ENCODE measurements around the gene HBM.
"Not testable (repeated sequence)": the region's sequence is repeated elsewhere in the genome, so short reads cannot be mapped to it uniquely, and the experiment has no call there.

HBM gene, protein sequence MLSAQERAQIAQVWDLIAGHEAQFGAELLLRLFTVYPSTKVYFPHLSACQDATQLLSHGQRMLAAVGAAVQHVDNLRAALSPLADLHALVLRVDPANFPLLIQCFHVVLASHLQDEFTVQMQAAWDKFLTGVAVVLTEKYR

GRCh38 chr16:165539-166374, at the start of gene HBM:
Gene HBM, plus strand, starts transcription at chr16:165978. Its CDS starts 20 bp downstream, at chr16:165998.
- no peak for DNase-seq

GRCh38 chr16:116015-116414, 49.8 kb upstream of the HBM start:
- DNase-seq = no peak

- DNase-seq = peak; percentile 85
These were observed 48.1 kb upstream of the HBM start for GRCh38 chr16:117379-118365.

DNA sequence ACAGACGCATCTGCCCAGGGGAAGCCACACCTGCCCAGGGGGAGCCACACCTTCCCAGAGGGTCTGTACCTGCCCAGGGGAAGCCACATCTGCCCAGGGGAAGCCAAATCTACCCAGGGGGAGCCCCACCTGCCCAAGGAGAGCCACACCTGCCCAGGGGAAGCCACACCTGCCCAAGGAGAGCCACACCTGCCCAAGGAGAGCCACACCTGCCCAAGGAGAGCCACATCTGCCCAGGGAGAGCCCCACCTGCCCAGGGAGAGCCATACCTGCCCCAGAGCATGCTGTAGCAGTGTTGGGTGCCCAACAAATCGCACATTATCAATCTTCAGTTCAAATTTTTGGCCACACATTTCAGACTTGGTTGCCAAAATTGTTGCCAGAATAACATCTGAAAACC, 46.9 kb upstream of the HBM start:
- no peak for DNase-seq

- no peak for DNase-seq
These were observed 46.5 kb upstream of the HBM start for GRCh38 chr16:119295-119694.

DNA sequence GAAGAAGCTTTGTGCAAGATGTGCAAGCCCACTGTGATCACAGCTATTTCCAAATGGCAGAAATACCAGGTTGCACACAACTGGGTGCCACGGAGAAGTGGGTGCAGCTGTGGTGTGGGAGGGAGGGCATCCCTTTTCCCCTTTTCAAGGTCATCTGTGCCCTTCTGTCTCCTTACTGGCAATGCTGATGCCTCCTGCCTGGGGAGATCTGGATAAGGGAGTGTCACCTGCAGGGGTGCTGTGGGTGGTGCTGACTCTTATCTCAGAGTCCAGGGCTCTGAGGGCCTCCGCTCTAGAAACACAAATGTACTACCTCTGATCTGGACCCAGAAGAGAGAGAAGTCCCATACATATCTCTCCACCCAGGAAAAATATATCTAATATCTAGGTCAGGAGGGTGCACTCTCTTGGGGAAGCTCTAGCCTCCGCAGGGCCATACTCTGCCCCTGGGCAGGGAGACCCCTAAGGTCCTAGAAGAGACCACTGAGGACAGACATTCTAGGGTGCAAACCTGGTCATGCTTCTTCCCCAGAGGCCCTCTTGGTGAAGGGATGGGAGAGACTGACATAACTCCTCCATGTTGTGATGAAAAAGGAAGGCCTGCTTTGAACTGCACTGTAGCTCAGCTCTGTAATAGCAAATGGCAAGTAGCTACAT, 45.8 kb upstream of the HBM start:
- no peak for DNase-seq

GRCh38 chr16:120756-121155, 45.0 kb upstream of the HBM start:
- DNase-seq = no peak

DNA sequence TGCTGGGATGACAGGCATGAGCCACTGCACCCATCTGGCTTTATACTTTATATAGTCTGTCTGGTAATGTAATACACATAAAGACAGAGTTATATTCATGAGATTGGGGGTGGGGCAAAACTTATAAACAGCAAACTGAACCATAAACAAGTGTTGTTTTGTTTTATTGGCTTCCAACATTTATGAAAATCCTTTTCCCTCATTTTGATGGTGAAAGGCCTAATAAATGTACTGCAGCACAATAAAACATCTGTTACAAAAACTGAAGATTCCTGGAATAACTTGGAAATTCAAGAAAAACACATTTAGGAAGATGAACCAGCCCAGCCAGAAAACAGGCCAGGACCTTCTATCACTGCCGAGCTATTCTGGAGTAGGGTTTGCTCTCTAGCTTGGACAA, 43.4 kb upstream of the HBM start:
- no peak for DNase-seq

DNA sequence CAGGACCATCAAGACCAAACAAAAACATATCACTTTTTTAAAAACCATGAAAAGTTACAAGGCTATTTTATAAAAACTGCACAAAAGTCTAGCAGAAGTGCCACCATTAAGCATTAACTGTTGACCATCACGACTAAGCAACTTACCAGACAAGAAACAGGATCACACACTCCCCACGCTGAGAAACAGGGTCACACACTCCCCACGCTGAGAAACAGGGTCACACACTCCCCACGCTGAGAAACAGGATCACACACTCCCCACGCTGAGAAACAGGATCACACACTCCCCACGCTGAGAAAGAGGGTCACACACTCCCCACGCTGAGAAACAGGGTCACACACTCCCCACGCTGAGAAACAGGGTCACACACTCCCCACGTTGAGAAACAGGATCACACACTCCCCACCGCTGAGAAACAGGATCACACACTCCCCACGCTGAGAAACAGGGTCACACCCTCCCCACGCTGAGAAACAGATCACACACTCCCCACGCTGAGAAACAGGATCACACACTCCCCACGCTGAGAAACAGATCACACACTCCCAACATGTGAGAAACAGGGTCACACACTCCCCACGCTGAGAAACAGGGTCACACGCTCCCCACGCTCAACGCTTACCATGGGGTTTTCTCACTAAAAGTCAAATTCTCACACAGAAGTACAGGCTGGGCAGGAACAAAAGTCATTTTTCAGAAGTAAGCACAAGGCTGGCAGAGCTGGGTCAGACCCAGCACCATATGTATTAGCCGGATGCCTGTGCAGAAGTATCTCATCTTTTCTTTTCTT, 42.0 kb upstream of the HBM start:
- DNase-seq = not testable (repeated sequence)

DNA sequence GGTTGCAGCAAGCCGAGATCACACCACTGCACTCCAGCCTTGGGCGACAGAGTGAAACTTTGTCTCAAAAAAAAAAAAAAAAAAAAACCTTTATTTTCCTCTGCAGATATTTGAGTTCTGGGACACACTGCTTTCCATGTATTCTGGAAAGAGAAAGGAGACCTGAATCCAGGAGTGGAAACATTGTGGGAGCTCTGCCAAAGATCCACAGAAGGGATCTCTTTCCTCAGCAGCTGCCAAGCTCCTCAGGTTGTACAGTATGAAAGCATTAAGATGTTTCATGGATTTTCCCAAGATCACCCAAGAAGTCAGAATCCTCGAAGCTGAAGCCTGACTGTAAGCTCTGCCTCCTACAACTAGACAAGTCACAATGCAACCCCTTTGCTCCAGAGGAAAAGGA, 40.8 kb upstream of the HBM start:
- no peak for DNase-seq

DNA sequence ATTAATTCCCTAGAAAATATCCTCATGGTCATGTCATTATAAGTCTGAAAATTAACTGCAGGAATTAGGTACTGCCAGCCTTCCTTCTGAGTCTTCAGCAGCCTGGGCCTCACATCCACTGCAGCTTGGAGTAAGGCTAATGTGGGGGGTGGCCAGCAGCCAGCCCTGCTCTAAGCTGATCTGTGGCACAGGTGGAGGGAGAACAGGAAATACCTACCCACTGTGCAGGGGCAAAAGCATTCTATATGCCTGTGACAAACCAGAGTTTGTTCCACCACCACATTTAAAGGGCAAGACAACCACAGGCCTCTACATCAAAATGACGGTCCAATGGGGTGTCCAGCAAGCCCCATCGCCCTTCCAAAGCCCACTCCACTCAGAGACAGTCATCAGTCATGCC, 36.7 kb upstream of the HBM start:
- DNase-seq = peak; percentile 21

DNA sequence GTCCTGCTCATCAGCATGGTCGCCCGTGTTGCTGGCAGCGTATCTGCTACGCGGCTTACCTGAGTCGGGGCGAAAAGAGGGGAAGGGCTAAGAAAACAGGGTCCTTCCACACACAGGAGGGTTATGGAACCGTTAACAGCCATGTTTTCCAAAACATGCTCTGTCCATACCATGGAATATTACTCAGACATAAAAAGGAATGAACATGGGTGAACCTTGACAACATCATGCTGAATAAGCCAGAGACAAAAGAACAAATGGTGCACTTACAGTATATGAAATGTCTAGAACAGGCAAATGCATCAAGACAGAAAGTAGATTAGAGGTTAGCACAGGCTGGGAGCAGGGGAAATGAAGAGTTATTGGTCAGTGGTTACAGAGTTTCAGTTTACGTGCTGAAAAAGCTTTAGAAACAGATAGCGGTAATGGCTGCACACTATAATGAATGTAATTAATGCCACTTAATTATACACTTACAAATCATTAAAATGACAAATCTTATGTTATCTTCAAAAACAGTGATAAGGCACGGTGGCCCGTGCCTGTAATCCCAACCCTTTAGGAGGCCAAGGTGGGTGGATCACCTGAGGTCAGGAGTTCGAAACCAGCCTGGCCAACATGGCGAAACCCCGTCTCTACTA, 35.1 kb upstream of the HBM start:
- DNase-seq = no peak

DNA sequence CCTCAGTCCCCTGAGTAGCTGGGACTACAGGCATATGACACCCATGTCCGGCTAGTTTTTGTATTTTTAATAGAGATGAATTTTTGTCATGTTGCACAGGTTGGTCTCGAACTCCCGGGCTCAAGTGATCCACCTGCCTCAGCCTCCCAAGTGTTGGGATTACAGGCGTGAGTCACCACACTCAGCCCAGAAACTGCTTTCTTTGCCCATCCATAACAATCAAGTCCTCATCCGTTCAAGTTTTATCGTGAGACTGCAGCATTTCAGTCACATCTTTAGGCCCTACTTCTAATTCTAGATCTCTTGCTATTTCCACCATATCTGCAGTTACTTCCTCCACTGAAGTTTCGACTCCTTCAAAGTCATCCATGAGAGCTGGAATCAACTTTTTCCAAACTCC, 33.7 kb upstream of the HBM start:
- DNase-seq = no peak

DNA sequence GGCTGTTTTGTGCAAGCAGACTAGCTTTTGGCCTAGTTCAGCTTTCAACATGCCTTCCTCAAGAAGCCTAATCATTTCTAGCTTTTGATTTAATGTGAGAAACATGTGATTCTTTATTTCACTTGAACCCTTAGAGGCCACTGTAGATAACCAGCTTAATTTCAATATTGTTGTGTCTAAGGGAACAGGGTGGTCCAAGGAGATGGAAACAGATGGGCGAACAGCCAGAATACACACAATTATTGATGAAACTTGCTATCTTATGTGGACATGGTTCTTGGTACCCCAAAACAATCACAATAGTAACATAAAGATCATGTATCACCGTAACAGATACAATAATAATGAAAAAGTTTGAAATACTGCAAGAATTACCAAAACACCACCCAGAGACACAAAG, 32.1 kb upstream of the HBM start:
- no peak for DNase-seq

DNA sequence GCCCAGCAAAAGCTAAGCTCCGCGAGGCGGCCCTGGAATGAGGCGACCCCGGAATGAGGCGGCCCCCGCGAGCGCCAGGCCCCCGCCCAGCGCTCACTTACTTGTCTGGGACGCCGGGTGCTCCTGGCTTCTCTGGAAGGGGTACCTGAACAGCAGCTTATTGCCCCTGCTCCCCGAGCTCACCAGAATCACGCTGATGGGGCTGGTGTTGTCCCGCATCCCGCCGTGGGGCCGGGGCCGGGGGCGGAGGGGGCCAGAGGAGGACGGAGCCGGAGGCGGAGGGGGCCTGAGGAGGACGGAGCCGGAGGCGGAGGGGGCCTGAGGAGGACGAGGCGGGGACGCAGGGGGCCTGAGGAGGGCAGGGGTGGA, 27.7 kb upstream of the HBM start:
- DNase-seq = peak; percentile 58

- DNase-seq = no peak
These were observed 25.5 kb upstream of the HBM start for GRCh38 chr16:140175-140857.

- no peak for DNase-seq
These were observed 23.3 kb upstream of the HBM start for GRCh38 chr16:142405-142967.

DNA sequence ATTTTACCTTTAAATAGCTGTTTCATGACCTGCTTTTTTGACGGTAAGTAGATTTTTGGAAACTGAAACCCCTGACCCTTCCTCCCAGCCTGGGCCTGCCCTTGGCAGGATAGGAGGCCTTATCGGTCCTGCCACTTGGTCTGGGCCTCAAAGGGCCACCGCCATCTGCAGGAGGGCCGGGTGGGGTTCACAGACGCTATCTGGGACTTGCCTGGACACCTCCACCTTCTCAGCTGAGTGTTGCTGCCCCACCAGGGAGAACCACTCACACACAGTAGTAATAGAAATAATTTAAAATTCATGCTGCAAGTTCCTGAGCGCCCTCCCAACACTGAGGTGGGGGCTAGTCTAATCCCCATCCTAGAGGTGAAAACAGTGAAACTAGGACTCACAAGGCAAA, 22.7 kb upstream of the HBM start:
- DNase-seq = no peak

DNA sequence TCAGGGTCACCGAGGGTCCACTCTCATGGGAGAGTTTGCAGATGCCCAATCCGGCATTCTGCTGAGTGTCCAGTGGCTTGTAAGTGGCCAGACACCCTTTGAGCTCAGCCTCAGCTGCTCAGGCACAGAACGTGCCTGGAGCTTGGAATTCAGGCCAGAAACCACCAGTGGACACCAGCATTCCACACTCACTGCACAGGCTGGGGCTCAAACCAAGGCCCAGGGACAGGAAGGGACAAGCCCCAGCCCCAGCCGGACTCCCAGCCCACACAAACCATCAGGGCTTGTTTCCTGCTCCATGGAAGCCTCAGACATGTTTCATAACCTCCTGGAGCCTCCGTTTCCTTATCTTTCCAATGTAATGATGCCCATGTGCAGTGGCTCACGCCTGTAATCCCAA, 22.3 kb upstream of the HBM start:
- no peak for DNase-seq

DNA sequence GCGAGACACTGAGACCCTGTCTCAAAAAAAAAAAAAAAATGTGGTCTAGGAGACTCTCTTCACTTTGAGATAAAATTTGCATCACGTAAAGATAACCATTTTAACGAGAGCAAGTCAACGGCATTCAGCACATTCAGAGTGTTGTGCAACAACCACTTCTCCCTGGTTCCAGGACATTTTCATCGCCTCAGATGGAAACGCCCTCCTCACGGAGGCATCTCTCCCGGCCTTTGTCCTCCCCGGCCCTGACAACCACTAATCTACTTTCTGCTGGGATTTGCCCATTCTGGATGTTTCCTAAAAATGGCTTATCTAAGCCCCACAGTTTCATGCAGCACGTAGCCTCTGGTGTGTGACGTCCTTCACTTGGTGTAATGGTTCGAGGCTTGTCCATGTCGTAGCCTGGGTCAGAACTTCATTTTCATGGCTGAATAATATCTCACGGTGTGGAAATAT, 21.0 kb upstream of the HBM start:
- DNase-seq = no peak

GRCh38 chr16:146646-147045, 19.1 kb upstream of the HBM start:
- DNase-seq = no peak

All from NCI-H82 (cell line).